Keratinocyte (primary cell): ENCODE data around the gene NLRC3.

Experiments
- EZH2 ChIP-seq: IDR thresholded peaks from one replicate; pipeline ENCODE4 v1.6.1; 2012; ENCODE audit warnings: inconsistent platforms, mild to moderate bottlenecking, low read length, moderate library complexity
- TF ChIP-seq, protein P1 (sequence below), 3 experiments: IDR thresholded peaks in 1 of 3; conservative IDR thresholded peaks in 1 of 3; optimal IDR thresholded peaks in 1 of 3; 2 replicates in 2 of 3; 3 replicates in 1 of 3; pipeline versions ENCODE3 to v1.5.1; 2011; ENCODE audit warnings: low read length in 3 of 3, mild to moderate bottlenecking in 3 of 3, moderate library complexity in 2 of 3, control low read depth in 1 of 3, inconsistent platforms in 1 of 3; ENCODE audit not compliant: insufficient read depth in 2 of 3; ENCODE audit errors: extremely low read depth in 1 of 3

DNA sequence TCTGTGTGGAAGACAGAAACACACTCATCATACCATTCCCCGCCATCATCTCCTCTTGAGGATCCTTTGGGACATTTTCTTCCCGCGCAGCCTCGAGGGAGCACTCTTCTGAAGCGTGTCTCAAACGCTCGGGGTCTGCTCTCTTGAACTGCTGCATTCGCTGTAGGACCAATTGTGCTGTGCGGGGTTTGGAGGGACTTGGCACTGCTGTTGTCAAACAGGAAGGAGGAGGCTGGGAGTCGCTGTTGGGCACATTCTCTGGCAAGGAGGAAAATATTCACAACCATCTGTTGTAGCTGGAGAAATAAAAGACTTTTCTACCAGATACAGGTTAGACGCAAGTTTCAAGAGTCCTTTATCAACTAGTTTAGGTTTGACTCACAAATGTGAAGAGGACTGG, 29.2 kb upstream of the NLRC3 start:
- TF ChIP-seq, protein P1, sequence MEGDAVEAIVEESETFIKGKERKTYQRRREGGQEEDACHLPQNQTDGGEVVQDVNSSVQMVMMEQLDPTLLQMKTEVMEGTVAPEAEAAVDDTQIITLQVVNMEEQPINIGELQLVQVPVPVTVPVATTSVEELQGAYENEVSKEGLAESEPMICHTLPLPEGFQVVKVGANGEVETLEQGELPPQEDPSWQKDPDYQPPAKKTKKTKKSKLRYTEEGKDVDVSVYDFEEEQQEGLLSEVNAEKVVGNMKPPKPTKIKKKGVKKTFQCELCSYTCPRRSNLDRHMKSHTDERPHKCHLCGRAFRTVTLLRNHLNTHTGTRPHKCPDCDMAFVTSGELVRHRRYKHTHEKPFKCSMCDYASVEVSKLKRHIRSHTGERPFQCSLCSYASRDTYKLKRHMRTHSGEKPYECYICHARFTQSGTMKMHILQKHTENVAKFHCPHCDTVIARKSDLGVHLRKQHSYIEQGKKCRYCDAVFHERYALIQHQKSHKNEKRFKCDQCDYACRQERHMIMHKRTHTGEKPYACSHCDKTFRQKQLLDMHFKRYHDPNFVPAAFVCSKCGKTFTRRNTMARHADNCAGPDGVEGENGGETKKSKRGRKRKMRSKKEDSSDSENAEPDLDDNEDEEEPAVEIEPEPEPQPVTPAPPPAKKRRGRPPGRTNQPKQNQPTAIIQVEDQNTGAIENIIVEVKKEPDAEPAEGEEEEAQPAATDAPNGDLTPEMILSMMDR (optimal IDR thresholded peaks at IDR 0.05 in 1 of 3, IDR thresholded peaks at IDR 0.05 in 1 of 3, conservative IDR thresholded peaks at IDR 0.05 in 1 of 3; ENCODE audit: extremely low read depth in 1 of 3, insufficient read depth in 2 of 3, low read length in 3 of 3), result no peak
- TF ChIP-seq EZH2, result no peak
